OCI-LY7 (cell line): ENCODE measurements around the gene CDC42BPB.

Experiments used
- CTCF ChIP-seq: fragments of 200-600 bp; sonication (generic); conservative IDR thresholded peaks from 2 replicates; pipeline ENCODE4 v1.5.1; 2014; ENCODE audit warnings: mild to moderate bottlenecking, antibody characterized with exemption, low read length, moderate library complexity, mixed read lengths
- EZH2phosphoT487 ChIP-seq: fragments of 200-600 bp; sonication (generic); IDR thresholded peaks from 2 replicates; pipeline ENCODE4 v1.6.1; 2018; ENCODE audit warnings: low read depth, borderline replicate concordance, mild to moderate bottlenecking, mixed run types, antibody characterized with exemption, low read length, moderate library complexity, mixed read lengths

DNA sequence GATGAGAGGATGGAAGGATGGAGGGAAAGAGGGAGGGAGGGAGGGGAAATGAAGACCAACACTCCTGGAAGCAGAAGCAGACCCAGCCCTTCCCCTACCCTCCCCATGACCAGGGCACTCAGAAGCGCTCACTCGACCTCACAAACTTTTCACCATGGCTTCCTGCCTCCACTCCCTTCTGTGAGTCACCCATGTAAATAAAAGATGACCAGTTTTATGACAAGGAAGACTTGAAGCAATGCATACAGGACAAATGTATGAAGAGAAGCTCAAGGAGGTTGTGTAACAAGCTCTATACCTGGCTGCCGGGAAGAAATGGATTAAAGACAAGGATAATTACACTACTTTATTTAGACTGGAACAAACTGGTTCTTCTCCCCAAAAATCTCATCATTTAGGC is 63.8 kb downstream of the CDC42BPB start:
- TF ChIP-seq CTCF (no peak), EZH2phosphoT487 (no peak)
